Chondrocyte (in vitro differentiated cells): ENCODE measurements around the gene DAPK1. TPM values are rescaled to one million over a fixed set of nuclear protein-coding genes. Genes with fewer than 3 reads are reported as not detected.

Source experiments
- DNase-seq: peaks from one replicate; pipeline ENCODE4 v3.0.0; 2021; ENCODE audit warnings: mixed read lengths, low spot score
- H3K27ac Mint-ChIP-seq: one replicate; pipeline ENCODE4 v1.8.0; 2021; ENCODE audit warnings: mild to moderate bottlenecking, moderate library complexity, mixed read lengths; ENCODE audit not compliant: unreplicated experiment
- H3K27me3 Mint-ChIP-seq: 2 replicates; pipeline ENCODE4 v1.8.0; 2021; ENCODE audit warnings: low read depth, mixed read lengths
- H3K36me3 Mint-ChIP-seq: 2 replicates; pipeline ENCODE4 v1.8.0; 2021; ENCODE audit warnings: low read depth, mixed read lengths
- H3K4me1 Mint-ChIP-seq: 2 replicates; pipeline ENCODE4 v1.8.0; 2021; ENCODE audit warnings: low read depth, mild to moderate bottlenecking, mixed read lengths
- H3K4me3 Mint-ChIP-seq: one replicate; pipeline ENCODE4 v1.8.0; 2021; ENCODE audit warnings: mild to moderate bottlenecking, moderate library complexity, mixed read lengths; ENCODE audit not compliant: unreplicated experiment
- H3K9me3 Mint-ChIP-seq: 2 replicates; pipeline ENCODE4 v1.8.0; 2021; ENCODE audit warnings: low read depth, mixed read lengths
- CTCF ChIP-seq: fragments of 200-600 bp; sonication (generic); IDR thresholded peaks from 2 replicates; pipeline ENCODE4 v1.5.0; 2021; ENCODE audit warnings: antibody characterized with exemption, mild to moderate bottlenecking, moderate library complexity
- total RNA-seq: library from RNA; stranded (reverse); gene quantifications from 3 replicates; pipeline ENCODE4 v1.2.1, GENCODE V29; 2021

Gene DAPK1
- total RNA-seq, 1 donor from 2014 or later: 87.9 TPM

- peaks cover 33% of the 10 kb centered on the region for H3K36me3 Mint-ChIP-seq
- H3K27ac Mint-ChIP-seq: no peak overlapping the region
- H3K4me1 Mint-ChIP-seq: peaks cover 15% of the 10 kb centered on the region
These were observed 202.2 kb downstream of the DAPK1 start for GRCh38 chr9:87699835-87700234.

GRCh38 chr9:87701491-87701890, 203.8 kb downstream of the DAPK1 start:
- Mint-ChIP-seq H3K27me3 (no peaks in the 10 kb centered on the region), H3K4me1 (peaks cover 15% of the 10 kb centered on the region), H3K4me3 (no peak overlapping the region), H3K27ac (peak overlapping the region; percentile 54), H3K9me3 (no peaks in the 10 kb centered on the region), H3K36me3 (peaks cover 37% of the 10 kb centered on the region)
- no peak for DNase-seq
- no peak for TF ChIP-seq CTCF

More at GRCh38 chr9:87699835-87700234, 202.2 kb downstream of the DAPK1 start:
- Mint-ChIP-seq H3K27me3 (no peaks in the 10 kb centered on the region), H3K4me3 (no peak overlapping the region), H3K9me3 (no peaks in the 10 kb centered on the region)
- no peak for DNase-seq
- TF ChIP-seq CTCF: no peak

DNA sequence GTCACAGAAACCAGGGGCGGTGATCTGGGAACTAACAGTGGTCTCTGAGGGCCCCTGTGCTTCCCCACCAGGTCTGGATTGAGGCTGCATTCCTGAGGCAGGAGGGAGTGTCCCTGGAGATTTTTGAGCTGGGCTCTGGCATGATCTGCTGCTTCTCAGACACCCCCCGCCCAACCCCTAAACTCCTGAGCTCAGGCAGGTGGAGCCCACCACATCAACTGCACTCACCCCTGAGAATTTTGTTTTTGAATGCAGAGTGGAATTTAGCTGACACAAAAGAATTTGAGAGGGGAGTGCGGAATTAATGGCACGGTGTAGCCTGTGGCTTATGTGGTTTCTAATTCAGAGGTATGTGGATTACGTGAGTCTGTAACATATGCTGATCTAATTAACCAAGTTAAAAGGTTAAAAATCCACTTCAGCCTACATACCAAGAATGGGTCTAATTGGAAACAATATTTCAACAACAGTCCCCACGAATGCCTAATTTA, 204.3 kb downstream of the DAPK1 start:
- H3K36me3 Mint-ChIP-seq: peaks cover 34% of the 10 kb centered on the region
- no peaks in the 10 kb centered on the region for H3K9me3 Mint-ChIP-seq
- no peak for TF ChIP-seq CTCF
- no peak for DNase-seq
- H3K27me3 Mint-ChIP-seq: no peaks in the 10 kb centered on the region
- H3K4me3 Mint-ChIP-seq: no peak overlapping the region
- peaks cover 15% of the 10 kb centered on the region for H3K4me1 Mint-ChIP-seq
- H3K27ac Mint-ChIP-seq: peak overlapping the region; percentile 54

GRCh38 chr9:87702921-87703320, 205.3 kb downstream of the DAPK1 start:
- TF ChIP-seq CTCF: no peak
- Mint-ChIP-seq H3K27ac (no peak overlapping the region), H3K4me3 (no peak overlapping the region), H3K4me1 (peaks cover 18% of the 10 kb centered on the region), H3K9me3 (no peaks in the 10 kb centered on the region), H3K27me3 (no peaks in the 10 kb centered on the region), H3K36me3 (peaks cover 35% of the 10 kb centered on the region)
- DNase-seq: no peak

GRCh38 chr9:87703636-87704276, 206.1 kb downstream of the DAPK1 start:
- Mint-ChIP-seq H3K36me3 (peaks cover 34% of the 10 kb centered on the region), H3K27me3 (no peaks in the 10 kb centered on the region), H3K27ac (no peak overlapping the region), H3K4me1 (peaks cover 21% of the 10 kb centered on the region), H3K4me3 (no peak overlapping the region), H3K9me3 (no peaks in the 10 kb centered on the region)
- no peak for TF ChIP-seq CTCF
- DNase-seq: no peak
